Effector CD8-positive, alpha-beta T cell (primary cell): Measurements from ENCODE around the gene EDNRA.
"Not testable (repeated sequence)": the region's sequence is repeated elsewhere in the genome, so short reads cannot be mapped to it uniquely, and the experiment has no call there.

Source experiments
- DNase-seq: peaks from one replicate; lab custom pipeline; 2025; lab: John Stamatoyannopoulos, UW
- total RNA-seq, 4 experiments: gene quantifications; one replicate each; lab custom pipeline; 2026; lab: John Stamatoyannopoulos, UW

Gene EDNRA
- 0 to 0.36 (median 0) reads per million in 4 experiments for total RNA-seq

DNA sequence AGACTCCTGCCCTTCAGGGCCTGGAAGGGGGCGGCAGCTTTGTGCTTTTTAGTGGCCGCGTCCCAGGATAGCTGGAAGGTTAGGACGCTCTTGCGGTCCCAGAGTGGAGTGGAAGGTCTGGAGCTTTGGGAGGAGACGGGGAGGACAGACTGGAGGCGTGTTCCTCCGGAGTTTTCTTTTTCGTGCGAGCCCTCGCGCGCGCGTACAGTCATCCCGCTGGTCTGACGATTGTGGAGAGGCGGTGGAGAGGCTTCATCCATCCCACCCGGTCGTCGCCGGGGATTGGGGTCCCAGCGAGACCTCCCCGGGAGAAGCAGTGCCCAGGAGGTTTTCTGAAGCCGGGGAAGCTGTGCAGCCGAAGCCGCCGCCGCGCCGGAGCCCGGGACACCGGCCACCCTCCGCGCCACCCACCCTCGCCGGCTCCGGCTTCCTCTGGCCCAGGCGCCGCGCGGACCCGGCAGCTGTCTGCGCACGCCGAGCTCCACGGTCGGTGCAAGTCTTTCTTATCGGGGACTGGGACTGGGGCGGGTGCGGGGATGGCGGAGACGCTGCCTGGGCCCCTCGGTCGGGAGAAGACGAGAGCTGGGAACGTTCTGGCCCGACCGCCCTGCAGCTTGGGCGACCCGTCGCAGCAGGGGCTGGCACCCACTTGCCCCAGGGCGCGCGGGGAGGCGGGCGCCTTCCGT, at the start of gene EDNRA:
Gene EDNRA (plus strand): TSS at position 207 of the 686 bp plus-strand sequence. CDS start 4,585 bp downstream, outside the sequence.
- no peak for DNase-seq

DNA sequence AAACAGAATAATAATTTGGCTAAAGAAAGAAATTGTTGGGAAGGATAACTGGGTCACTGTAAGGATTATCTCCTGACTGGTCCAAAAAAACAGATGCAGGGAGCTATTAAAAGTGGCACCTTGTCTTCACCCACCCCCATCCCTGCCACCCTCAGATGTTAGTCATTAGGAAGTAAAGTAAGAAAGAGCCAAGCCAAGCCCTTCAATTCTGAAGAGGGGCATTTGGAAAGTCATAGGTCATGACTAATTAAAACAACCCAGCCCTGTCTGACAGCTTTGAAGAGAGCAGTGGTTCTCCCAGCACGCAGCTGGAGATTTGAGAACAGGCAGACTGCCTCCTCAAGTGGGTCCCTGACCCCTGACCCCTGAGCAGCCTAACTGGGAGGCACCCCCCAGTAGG, 46.5 kb upstream of the EDNRA start:
- not testable (repeated sequence) for DNase-seq

GRCh38 chr4:147440442-147440841, 40.5 kb upstream of the EDNRA start:
- no peak for DNase-seq

GRCh38 chr4:147447786-147448185, 33.1 kb upstream of the EDNRA start:
- no peak for DNase-seq

GRCh38 chr4:147453561-147454141, 27.2 kb upstream of the EDNRA start:
- DNase-seq = no peak

- DNase-seq = no peak
Measured at GRCh38 chr4:147456706-147457105, 24.2 kb upstream of the EDNRA start.

DNA sequence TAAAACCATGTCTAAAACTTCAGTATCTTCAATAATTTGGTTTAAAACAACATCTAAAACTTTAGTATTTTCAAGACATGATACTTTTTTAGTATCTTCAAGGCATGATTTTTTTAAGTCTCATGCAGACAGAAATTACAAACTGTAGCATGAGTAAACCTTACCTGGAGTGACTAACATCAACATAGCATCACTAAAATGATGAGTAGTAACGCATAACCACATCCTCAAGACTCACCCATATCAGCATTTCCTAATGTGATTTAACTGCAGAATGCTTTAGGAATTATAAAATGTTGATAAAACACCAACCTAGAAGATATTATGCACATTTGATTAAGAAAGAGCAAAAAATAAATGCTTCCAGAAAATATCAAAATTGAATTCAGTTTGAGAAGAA, 19.7 kb upstream of the EDNRA start:
- DNase-seq = no peak

DNA sequence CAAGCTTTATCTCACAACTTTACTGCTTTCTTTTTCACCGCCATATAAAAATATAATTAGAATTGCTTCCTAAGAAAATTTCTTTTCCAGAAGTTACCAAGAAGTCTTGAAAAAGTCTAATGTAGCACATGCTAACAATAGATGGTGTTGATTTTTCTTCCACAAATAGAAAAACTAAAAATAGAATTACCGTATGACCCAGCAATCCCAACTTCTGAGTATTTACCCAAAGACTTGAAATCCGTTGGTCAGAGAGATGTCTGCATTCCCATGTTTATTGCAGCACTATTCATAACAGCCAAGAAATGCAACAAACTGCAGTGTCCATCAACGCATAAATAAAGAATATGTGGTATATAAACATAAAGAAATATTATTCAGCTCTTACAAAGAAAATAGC, 17.8 kb upstream of the EDNRA start:
- DNase-seq = no peak

DNA sequence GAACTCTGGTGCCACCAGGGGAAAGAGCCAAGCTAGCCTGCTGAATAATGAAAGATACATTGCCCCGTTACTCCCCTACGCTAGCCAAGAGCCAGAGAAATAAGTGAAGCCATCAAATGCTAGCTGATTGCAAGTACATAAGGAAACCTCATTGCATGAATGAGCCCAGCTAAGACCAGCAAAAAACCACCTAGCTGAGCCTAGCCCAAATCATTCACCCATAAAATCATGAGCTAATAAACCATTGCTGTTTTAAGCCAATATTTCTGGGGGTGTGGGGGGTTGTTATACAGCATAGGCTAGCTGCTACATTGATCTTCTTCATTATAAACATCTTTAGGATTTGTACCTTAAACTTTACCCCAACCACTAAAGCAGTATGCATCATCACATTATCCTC, 15.4 kb upstream of the EDNRA start:
- no peak for DNase-seq

DNA sequence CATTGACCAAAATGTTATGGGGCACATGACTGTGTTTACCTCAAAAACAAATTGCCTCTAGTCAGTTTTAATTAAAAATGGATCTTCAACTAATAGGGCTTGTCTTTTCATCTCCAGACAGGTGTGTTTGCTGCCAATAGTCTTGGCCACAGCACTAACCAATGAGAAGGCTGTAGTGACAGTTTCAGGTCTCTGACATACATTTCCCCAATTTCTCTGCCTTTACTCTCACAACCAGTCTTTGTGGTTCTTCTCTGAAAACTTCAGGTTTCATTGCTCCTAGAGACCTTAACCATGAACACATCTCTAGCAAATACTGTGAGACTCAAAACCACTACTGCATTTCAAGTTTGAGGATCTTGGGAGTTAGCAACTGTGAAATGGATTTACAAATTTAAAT, 3.5 kb upstream of the EDNRA start:
- no peak for DNase-seq

DNA sequence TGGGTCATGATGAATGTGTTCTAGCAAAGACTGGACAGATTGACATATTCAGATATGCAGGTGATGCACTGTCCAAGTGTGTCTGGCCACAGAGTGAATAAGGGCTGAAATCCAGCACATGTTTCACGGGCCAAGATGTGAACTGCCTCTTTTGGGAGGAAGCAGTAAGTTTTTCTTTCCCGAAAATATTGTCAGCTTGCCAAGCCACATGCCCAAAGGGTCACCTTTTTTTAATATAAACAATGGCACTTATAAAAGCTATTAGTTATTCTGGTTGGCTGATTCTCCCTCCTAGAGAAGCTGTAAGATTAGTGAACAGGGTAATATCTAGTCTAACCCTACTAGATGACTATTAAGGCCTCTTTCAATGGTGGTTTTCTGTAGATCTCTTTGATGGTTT, 1.5 kb upstream of the EDNRA start:
- DNase-seq = no peak

GRCh38 chr4:147479786-147480185, 1.1 kb upstream of the EDNRA start:
- no peak for DNase-seq

- no peak for DNase-seq
Measured at GRCh38 chr4:147480502-147480890, 401 bp upstream of the EDNRA start.

- DNase-seq = no peak
Measured at GRCh38 chr4:147481577-147482109, 746 bp downstream of the EDNRA start.

DNA sequence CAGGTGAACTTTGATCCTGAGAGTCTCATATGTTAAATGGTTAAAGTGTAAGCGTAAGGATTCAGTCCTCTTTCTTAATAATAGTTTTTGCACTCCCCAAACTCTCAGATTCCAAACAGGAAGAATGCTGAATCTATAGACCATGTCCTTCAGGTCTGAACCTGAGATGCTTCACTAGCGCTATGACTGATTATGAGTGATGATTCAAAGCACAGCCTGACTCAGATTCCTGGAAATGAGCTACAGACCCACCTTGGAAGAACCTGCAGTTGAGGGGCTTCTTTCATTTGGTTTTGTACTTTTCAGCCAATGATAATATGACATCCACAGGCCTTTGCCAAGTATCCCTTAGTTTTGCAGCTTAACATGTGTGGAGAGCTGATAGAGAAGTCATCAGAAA, 1.4 kb downstream of the EDNRA start:
- DNase-seq = no peak

DNA sequence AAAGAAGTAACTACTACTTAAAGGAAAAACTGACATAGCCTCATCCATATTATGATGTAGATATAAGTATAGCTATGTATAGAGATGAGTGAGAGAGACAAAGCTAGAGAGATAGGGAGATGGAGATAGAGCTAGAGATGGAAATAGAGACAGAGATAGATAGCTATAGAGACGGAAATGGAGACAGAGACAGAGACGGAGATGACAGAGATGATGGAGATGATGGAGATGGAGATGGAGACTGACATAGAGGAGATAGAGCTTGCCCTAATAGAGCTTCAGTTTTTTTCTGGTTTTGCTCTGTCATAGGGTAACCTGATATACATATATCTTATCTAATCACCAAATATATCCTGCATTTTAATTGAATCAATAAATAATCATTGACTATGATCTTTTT, 4.3 kb downstream of the EDNRA start:
- DNase-seq = no peak

DNA sequence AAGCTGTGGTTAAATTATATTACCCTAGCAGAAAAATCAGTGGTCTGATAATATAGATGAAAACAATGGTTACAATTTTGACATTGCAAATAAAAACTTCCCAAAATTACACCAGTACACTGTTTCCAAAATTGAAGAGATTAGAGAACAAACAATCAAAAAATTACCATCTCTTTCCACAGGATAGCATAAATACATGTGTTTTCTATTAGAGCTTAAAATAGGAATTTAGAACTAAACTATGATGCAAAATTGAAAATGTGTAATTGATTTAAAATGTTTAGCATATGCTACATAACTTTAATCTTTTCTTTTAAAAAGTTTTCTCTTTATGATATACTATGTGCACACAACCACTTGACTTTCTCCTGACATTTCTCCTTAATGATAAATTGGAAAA, 6.7 kb downstream of the EDNRA start:
- DNase-seq = no peak

GRCh38 chr4:147488556-147488955, 7.7 kb downstream of the EDNRA start:
- DNase-seq = no peak

DNA sequence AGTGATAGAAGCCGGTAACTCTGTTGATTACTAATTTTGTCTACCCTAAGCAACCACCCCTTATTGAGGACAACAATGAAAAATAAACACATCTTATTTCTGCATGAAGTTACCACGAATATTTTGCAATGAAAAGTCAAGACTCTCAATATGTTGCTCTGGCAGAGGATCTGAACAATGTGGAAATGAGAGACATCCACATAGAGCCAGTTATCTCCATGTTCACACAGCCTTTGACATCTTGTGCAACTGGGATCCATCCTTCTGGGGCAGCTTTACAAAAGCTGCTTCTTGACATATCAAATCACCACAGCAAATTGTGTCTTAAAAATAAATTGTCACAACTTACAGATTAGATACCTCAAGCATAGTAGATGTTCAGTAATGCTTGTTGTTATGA, 10.2 kb downstream of the EDNRA start:
- no peak for DNase-seq

- no peak for DNase-seq
Measured at GRCh38 chr4:147492306-147492705, 11.4 kb downstream of the EDNRA start.

GRCh38 chr4:147492761-147493160, 11.9 kb downstream of the EDNRA start:
- no peak for DNase-seq

DNA sequence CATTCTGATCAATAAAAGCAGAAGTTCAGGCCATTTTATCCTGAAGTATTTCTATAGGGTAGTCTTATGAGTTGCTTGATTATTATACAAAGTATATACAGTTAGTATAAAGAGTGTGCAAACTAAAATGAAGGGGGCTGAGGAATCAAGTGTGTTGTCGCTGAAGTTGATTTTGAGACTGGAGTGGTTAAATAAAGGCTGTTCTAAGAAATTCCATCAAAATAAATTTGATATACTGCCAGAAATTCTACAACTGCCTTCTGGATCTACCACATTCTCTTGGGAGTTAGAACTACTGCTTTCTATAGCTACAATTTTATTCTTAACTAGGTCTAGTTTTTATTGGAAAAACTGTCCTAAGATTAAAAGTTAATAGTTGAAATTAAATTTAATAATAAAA, 12.4 kb downstream of the EDNRA start:
- no peak for DNase-seq

DNA sequence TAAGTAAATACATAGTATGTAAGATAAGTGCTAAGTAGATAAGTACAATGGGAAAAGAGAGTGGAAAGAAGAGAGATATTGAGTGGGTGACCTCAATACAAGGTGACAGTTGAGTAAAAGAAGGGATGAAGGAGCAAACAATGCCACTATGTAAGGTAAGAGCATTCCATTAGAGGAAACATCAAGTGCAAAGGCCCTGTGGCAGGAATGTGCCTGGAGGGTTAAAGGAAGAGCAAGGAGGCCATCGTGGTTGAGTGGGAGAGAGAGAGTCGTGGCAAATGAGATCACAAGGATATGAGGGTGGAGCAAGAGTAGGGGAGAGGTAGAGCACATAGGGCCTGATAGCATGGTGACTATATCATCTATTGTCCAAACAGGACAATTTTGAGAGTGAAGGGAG, 13.4 kb downstream of the EDNRA start:
- no peak for DNase-seq

GRCh38 chr4:147496500-147496899, 15.6 kb downstream of the EDNRA start:
- no peak for DNase-seq
